ENCODE data around the gene GRIK3.

Gene GRIK3

DNA sequence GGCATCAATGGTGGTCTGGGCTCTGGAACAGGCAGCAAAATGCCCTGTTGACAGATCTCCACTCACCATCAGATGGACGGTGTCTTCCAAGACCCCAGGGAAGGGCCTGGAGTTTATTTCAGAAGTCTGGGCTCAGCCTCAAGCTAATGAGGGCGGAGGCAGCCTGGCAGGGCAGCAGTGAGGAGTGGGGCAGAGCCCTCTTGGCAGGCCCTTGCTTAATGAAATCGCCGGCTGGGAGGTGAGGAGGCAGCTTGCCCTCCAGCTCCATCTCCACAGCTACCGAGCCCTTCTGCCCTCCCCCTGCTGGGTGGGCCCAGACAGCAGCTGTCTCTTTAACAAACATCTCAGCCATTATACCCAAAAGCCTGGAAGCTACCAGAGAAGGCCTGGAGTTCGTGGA is 22.0 kb upstream of the GRIK3 start:
- no peak for TF ChIP-seq YY1 (IDR thresholded peaks at IDR 0.05; ENCODE audit: low read depth)
- TF ChIP-seq FOXM1 (IDR thresholded peaks at IDR 0.05; ENCODE audit: borderline replicate concordance, low read depth) = no peak
- no peak for TF ChIP-seq EP300 (IDR thresholded peaks at IDR 0.05; ENCODE audit: borderline replicate concordance)
- no peak for TF ChIP-seq NFIC (IDR thresholded peaks at IDR 0.05)
- TF ChIP-seq TAF1 (IDR thresholded peaks at IDR 0.05; ENCODE audit: low read depth) = no peak
- TF ChIP-seq CREB1 (IDR thresholded peaks at IDR 0.05; ENCODE audit: low read depth) = no peak
- TF ChIP-seq ZBTB7A (IDR thresholded peaks at IDR 0.05; ENCODE audit: low read depth) = no peak
- no peak for TF ChIP-seq CEBPB (IDR thresholded peaks at IDR 0.05)
- no peak for TF ChIP-seq TCF12 (IDR thresholded peaks at IDR 0.05; ENCODE audit: low read depth)
- TF ChIP-seq, protein P1, sequence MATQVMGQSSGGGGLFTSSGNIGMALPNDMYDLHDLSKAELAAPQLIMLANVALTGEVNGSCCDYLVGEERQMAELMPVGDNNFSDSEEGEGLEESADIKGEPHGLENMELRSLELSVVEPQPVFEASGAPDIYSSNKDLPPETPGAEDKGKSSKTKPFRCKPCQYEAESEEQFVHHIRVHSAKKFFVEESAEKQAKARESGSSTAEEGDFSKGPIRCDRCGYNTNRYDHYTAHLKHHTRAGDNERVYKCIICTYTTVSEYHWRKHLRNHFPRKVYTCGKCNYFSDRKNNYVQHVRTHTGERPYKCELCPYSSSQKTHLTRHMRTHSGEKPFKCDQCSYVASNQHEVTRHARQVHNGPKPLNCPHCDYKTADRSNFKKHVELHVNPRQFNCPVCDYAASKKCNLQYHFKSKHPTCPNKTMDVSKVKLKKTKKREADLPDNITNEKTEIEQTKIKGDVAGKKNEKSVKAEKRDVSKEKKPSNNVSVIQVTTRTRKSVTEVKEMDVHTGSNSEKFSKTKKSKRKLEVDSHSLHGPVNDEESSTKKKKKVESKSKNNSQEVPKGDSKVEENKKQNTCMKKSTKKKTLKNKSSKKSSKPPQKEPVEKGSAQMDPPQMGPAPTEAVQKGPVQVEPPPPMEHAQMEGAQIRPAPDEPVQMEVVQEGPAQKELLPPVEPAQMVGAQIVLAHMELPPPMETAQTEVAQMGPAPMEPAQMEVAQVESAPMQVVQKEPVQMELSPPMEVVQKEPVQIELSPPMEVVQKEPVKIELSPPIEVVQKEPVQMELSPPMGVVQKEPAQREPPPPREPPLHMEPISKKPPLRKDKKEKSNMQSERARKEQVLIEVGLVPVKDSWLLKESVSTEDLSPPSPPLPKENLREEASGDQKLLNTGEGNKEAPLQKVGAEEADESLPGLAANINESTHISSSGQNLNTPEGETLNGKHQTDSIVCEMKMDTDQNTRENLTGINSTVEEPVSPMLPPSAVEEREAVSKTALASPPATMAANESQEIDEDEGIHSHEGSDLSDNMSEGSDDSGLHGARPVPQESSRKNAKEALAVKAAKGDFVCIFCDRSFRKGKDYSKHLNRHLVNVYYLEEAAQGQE (IDR thresholded peaks at IDR 0.05; ENCODE audit: low read depth) = no peak
- TF ChIP-seq TEAD4 (IDR thresholded peaks at IDR 0.05) = no peak
- TF ChIP-seq EGR1 (IDR thresholded peaks at IDR 0.05) = no peak
- TF ChIP-seq, protein P2, sequence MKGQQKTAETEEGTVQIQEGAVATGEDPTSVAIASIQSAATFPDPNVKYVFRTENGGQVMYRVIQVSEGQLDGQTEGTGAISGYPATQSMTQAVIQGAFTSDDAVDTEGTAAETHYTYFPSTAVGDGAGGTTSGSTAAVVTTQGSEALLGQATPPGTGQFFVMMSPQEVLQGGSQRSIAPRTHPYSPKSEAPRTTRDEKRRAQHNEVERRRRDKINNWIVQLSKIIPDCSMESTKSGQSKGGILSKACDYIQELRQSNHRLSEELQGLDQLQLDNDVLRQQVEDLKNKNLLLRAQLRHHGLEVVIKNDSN (IDR thresholded peaks at IDR 0.05) = no peak
- no peak for TF ChIP-seq RAD21 (IDR thresholded peaks at IDR 0.05; ENCODE audit: low read depth)
- TF ChIP-seq, protein P3, sequence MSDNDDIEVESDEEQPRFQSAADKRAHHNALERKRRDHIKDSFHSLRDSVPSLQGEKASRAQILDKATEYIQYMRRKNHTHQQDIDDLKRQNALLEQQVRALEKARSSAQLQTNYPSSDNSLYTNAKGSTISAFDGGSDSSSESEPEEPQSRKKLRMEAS (IDR thresholded peaks at IDR 0.05) = no peak

DNA sequence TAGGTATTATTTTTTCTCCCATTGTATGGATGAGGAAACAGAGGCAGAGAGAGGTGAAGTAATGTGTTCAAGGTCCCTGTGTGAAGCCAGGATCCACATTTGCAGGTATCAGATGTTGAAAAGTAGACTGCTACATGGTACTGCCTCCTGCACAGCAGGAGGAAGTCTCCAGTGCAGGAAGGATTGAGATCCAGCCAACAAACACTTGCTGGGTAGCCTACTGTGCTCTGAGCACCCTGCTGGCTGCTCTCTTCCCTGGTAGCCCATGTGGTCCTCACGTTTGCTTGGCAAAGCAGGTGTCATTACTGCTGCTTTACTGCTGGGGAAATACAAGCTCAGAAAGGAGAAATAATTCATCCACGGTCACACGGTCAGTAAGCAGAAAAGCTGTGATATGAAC is 21.3 kb upstream of the GRIK3 start:
- no peak for TF ChIP-seq TCF12 (IDR thresholded peaks at IDR 0.05; ENCODE audit: low read depth)
- TF ChIP-seq, protein P3 (IDR thresholded peaks at IDR 0.05) = no peak
- TF ChIP-seq TEAD4 (IDR thresholded peaks at IDR 0.05) = no peak
- no peak for TF ChIP-seq YY1 (IDR thresholded peaks at IDR 0.05; ENCODE audit: low read depth)
- TF ChIP-seq FOXM1 (IDR thresholded peaks at IDR 0.05; ENCODE audit: borderline replicate concordance, low read depth) = no peak
- TF ChIP-seq CREB1 (IDR thresholded peaks at IDR 0.05; ENCODE audit: low read depth) = no peak
- no peak for TF ChIP-seq TAF1 (IDR thresholded peaks at IDR 0.05; ENCODE audit: low read depth)
- TF ChIP-seq, protein P2 (IDR thresholded peaks at IDR 0.05) = no peak
- no peak for TF ChIP-seq EGR1 (IDR thresholded peaks at IDR 0.05)
- TF ChIP-seq EP300 (IDR thresholded peaks at IDR 0.05; ENCODE audit: borderline replicate concordance) = no peak
- TF ChIP-seq RAD21 (IDR thresholded peaks at IDR 0.05; ENCODE audit: low read depth) = no peak
- no peak for TF ChIP-seq CEBPB (IDR thresholded peaks at IDR 0.05)
- TF ChIP-seq NFIC (IDR thresholded peaks at IDR 0.05) = no peak
- TF ChIP-seq, protein P1 (IDR thresholded peaks at IDR 0.05; ENCODE audit: low read depth) = no peak
- no peak for TF ChIP-seq ZBTB7A (IDR thresholded peaks at IDR 0.05; ENCODE audit: low read depth)

DNA sequence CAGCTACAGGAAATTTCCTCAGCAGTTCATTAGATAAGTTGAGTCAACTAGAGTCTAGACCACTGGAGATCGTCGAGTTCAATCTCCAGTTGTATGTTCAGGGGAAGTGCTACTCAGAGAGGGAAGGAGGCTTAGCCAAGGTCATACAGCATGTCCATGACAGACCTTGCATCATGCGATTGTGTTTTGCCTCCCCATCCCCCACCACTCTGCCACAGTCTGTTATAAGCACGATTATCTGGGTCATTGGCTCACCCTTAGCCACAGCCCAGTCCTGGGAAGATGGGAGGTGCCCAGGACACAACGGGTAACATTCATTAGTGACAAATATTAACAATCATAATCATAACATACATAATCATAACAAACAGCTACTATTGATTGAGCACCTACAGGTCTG is 18.9 kb upstream of the GRIK3 start:
- no peak for TF ChIP-seq TAF1 (IDR thresholded peaks at IDR 0.05; ENCODE audit: low read depth)
- TF ChIP-seq CEBPB (IDR thresholded peaks at IDR 0.05) = no peak
- TF ChIP-seq TCF12 (IDR thresholded peaks at IDR 0.05; ENCODE audit: low read depth) = no peak

DNA sequence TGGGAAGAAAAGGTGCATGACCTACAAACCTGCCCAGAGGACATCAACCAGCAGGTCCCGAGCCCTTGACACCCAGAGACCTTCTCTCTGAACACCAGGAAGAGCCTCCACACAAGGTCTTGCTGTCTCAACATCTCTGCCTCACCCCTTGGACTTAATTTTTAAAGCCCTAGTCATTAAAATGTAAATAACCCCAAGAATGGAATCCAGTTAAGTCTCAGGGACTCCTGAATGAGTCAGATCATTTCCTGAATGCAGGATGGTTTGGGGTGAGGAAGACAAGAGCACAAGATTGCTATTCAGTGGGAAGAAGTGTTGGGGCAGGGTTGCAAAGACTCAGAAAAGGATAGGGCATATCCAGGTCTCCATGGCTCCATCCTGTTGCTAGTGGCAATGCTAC is 17.8 kb upstream of the GRIK3 start:
- TF ChIP-seq TCF12 (IDR thresholded peaks at IDR 0.05; ENCODE audit: low read depth) = no peak
- TF ChIP-seq CREB1 (IDR thresholded peaks at IDR 0.05; ENCODE audit: low read depth) = no peak
- TF ChIP-seq, protein P2 (IDR thresholded peaks at IDR 0.05) = no peak
- no peak for TF ChIP-seq FOXM1 (IDR thresholded peaks at IDR 0.05; ENCODE audit: borderline replicate concordance, low read depth)
- TF ChIP-seq, protein P1 (IDR thresholded peaks at IDR 0.05; ENCODE audit: low read depth) = no peak
- no peak for TF ChIP-seq NFIC (IDR thresholded peaks at IDR 0.05)
- no peak for TF ChIP-seq YY1 (IDR thresholded peaks at IDR 0.05; ENCODE audit: low read depth)
- TF ChIP-seq TEAD4 (IDR thresholded peaks at IDR 0.05) = no peak
- TF ChIP-seq RAD21 (IDR thresholded peaks at IDR 0.05; ENCODE audit: low read depth) = no peak
- TF ChIP-seq TAF1 (IDR thresholded peaks at IDR 0.05; ENCODE audit: low read depth) = no peak
